ENCODE data around the gene GRIN2D.
"Not testable (repeated sequence)": the region's sequence is repeated elsewhere in the genome, so short reads cannot be mapped to it uniquely, and the experiment has no call there.

GRIN2D gene

GRCh38 chr19:48393559-48394330, at the start of gene GRIN2D:
TSS of gene GRIN2D (plus strand) at chr19:48393668. CDS start at chr19:48398393, 4,725 bp downstream.
- no peak for DNase-seq

DNA sequence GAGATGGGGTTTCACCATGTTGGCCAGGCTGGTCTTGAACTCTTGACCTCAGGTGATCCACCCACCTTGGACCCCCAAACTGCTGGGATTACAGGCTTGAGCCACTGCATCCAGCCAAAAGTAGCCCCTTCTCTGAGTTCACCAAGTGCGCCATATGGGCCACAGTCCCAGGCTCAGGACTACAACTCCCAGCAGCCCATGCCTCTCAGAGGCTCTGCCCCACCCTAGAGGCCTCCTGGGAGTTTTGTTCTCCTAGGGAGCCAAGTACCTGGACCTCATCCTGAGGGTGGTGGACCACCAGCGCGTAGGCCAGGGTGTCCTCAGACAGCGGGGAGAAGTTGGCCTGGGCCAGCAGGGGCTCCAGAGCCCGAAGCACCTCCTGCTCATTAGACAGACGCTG, 48.6 kb upstream of the GRIN2D start:
- no peak for DNase-seq

DNA sequence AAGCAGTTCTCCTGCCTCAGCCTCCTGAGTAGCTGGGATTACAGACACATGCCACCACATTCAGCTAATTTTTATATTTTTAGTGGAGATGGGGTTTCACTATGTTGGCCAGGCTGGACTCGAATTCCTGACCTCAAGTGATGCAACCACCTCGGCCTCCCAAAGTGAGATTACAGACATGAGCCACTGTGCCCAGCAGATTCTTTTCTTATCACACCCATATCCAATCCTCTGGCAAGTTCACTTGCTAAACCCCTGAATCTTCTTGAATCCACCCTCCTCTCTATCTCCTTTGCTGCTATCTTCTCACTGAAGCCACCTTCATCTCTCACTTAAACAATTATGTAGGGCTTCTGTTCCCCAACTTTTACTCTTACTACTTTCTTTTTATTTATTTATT, 47.3 kb upstream of the GRIN2D start:
- no peak for DNase-seq

DNA sequence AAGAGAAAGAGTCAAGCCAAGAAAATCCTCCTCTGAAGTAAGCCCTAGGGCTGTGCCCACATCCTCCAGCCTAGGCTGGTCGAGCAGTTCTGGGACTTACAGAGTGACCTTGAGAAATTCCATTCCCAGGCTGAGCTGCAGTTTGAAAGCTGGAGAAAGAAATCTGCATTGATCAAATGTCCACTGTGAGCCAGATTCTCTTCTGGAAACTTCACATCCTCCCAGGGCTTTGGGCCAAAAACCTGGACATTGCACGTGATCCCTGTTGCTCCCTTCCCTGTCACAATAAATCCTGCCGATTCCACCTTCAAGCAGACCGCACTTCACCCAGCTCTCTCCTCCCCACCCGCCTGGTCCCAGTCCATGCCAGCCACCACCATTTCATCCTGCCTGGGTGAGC, 45.4 kb upstream of the GRIN2D start:
- no peak for DNase-seq

- DNase-seq, result no peak
Measured at GRCh38 chr19:48348737-48349136, 44.7 kb upstream of the GRIN2D start.

DNA sequence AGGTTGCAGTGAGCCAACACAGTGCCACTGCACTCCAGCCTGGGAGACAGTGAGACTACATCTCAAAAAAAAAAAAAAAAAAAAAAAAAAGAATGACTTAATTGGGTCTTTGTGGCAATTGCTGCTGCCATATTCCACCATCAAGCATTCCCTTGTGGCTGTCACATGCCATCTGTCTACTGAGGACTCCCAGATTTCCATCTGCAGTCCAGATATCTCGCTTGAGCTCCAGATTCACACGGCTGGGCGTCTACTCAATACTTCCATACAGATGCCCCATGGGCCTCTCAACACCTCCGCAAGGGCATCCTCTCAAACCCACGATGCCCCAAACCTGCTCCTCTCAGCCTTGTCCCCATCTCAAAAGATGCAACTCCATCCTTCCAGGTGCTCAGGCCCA, 42.6 kb upstream of the GRIN2D start:
- no peak for DNase-seq

- peak; percentile 70 for DNase-seq
Measured at GRCh38 chr19:48351341-48351752, 42.1 kb upstream of the GRIN2D start.

DNA sequence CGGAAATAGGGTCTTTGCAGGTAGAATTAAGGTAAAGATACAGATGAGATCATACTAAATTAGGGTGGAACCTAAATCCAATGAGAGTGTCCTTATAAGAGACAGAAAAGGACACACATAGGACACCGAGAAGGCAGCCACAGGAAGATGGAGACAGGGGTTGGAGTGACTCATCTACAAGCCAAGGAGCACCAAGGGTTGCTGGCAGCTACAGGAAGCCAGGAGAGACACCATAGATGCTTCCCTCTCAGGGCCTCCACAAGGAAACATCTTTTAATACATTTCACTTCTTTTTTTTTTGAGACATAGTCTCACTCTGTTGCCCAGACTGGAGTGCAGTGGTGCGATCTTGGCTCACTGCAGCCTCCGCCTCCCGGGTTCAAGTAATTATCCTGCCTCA, 39.8 kb upstream of the GRIN2D start:
- DNase-seq, result no peak

GRCh38 chr19:48354332-48354992, 39.0 kb upstream of the GRIN2D start:
- no peak for DNase-seq

DNA sequence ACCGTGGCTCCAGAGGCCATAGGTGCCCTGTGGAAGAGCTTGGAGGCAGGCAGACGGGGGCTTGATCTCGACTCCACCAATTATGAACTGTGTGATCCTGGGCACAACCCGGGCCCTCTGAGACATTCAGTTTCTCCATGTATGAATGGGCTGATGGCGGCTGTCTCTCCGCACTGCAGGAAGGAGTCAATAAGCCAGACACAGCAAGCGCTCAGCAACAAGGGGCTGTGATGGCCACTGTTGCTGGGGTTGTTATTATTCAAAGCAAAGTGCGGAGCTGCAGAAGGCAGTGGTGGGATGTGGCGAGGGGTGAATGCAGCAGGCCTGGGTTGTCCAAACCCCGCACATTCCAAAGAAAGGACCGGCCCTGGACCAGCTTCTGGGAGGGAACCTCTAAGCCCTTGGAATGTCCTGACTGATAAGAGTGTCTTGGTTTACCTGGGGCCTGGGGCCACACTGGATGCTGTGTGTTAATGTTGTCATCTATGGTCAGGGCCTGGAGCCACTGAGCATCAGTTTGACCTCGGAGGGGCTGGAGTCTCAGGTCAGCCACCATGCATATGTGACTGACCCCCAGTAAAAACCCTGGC, 38.0 kb upstream of the GRIN2D start:
- DNase-seq, result no peak

DNA sequence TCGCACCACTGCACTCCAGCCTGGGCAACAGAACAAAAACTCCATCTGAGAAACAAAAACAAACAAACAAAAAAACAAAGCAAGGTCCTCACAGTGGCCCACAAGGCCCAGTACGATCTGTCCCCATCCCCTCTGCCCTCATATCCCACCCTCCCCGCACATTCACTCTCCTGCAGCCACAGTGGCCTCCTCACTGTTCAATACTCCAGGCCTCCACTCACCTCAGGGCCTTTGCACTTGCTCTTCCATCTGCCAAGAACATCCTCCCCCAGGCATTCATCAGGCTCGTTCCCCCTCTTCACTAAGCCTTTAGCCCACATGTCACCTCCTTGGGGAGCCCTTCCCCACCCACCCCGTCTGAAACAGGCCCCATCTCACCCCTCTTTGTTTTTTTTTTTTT, 34.3 kb upstream of the GRIN2D start:
- no peak for DNase-seq

GRCh38 chr19:48361912-48362311, 31.6 kb upstream of the GRIN2D start:
- no peak for DNase-seq

GRCh38 chr19:48362716-48363499, 30.6 kb upstream of the GRIN2D start:
- peak; percentile 83 for DNase-seq

DNA sequence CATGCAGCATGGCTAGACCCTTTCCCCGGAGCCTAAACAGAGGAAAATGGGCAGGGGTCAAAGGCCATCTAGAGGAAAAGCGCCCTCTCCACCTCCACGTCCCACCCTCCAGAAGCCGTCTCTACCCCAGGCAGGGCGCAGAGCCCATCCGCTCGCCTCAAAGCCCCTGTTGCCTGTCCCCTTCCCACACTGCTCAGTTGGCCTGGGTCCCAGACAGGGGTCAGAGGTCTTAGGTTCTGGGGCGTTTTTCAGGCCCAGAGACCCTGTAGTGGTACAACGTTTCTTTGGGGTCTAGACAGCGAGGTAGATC, 30.0 kb upstream of the GRIN2D start:
- no peak for DNase-seq

GRCh38 chr19:48363810-48364597, 29.5 kb upstream of the GRIN2D start, which contains the start of the genes SYNGR4 and TMEM143:
TSS of gene SYNGR4 (plus strand) at chr19:48364367. CDS start at chr19:48365843, 1,476 bp downstream.
TSS of gene TMEM143 (minus strand) at chr19:48363940. CDS start at chr19:48363920, 20 bp downstream.
- DNase-seq, result peak; percentile 97

DNA sequence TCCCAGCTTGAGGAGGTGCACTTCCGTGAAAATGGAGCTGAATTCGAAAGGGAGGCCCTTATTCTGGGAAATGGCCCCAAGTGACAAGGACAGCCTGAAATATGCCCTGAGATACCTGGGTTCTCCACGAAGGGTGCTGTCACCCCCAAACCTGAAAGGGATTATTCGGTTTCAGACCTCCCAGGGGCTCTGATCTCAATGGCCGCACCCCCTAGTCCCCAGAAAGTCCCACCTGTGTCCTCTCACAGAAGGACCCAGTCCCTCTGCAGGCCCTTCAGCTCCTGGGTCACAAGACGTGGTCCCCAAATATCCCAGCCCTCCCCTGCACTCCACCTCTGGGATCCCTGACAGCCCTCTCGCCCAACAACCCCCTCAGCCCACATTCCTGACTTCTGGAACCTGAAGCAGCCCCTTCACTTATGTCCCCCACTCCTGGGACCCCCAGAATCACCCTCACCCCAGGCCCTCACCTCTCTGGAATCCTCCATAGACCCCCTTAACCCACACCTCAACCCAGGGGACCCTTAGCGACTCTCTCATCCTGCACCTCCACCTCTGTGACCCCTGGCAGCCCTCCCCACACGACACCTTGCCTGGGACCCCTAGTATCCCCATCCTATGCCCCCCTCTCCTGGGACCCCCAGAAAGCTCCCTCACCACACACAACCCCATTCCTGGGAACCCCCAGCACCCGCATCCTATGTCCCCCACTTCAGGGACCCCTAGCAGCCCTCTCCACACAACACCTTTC, 28.7 kb upstream of the GRIN2D start:
- DNase-seq, result no peak

DNA sequence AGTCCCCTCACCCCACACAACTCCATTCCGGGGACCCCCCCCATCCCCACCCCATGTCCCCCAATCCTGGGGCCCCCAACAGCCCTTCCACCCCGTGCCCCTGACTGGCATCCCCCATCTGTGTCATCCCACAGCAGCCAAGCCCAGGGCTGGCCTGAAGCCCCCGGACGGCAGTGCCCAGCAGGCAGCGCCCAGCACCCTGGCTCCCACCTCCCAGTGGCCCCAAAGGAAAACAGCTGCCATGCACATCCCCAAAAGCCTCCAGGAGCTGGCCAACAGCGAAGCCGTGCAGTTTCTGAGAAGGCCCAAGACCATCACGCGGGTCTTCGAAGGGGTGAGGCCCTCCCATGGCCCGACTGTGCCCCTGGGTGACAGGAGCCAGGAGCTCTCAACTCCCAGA, 27.9 kb upstream of the GRIN2D start:
- DNase-seq, result no peak

DNA sequence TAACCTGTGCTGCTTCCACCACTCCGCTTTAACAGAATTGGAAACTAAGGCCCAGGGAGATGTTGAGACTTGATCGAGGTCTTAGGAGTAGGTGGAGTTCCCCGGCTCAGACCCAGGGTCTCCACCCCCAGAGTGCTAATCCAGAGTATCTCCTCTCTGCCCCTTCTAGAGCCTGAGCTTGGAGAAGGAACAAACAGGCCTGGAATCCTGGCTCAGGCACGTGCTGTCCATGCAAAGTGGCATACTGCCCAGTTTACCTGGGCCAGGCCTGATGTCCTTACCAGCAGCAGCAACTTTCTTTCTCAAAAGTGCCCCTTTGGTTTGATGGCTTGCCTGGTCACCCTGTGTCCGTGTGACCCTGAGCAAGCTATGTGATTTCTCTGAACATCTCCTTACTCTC, 25.6 kb upstream of the GRIN2D start:
- no peak for DNase-seq

DNA sequence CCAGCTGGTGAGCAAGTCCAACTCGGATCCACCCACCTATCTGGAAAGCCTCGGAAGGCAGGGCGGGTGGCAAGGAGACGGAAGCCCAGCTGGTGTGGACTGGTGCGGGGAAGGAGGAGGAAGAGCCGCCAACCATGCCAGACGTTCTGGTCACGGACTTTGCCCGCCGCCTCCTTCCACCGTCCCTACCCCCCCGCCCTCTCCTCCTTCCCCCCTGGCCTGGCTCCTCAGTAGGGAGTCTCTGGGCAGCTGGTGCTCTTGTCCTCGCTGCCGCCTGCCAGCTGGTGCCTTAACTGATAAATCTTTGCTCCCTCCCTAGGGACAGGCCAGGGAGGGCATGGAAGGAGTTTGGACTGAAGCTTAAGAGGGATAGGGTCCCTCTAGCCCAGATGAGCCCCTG, 24.5 kb upstream of the GRIN2D start:
- DNase-seq, result no peak

GRCh38 chr19:48370955-48371354, 22.5 kb upstream of the GRIN2D start:
- DNase-seq, result no peak

DNA sequence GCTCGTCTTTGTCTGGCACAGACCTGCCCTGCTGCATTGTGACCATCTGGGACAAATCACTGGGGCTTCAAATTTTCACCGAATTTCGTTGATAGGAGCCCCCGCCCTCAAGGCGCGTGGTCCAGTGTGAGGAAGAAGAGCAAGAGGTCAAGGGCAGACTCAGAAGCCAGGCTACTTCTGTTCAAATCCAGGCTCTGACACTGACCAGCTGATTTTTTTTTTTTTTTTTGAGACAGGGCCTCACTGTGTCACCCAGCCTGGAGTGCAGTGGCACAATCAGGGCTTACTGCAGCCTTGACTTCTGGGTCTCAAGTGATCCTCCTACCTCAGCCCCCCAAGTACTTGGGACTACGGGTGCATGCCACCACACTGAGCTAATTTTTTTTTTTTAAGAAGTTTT, 22.1 kb upstream of the GRIN2D start:
- DNase-seq, result no peak

GRCh38 chr19:48371771-48372170, 21.7 kb upstream of the GRIN2D start:
- not testable (repeated sequence) for DNase-seq
